ENCODE data around the gene RFLNA. TPM values are rescaled to one million over a fixed set of nuclear protein-coding genes. Genes with fewer than 3 reads are reported as not detected.
"Not testable (repeated sequence)": the region's sequence is repeated elsewhere in the genome, so short reads cannot be mapped to it uniquely, and the experiment has no call there.

RFLNA gene
- polyA plus RNA-seq, 1 donor (not counting 4 experiments of a cell fraction or from before 2014, with no cell fraction given): 1.1 TPM

DNA sequence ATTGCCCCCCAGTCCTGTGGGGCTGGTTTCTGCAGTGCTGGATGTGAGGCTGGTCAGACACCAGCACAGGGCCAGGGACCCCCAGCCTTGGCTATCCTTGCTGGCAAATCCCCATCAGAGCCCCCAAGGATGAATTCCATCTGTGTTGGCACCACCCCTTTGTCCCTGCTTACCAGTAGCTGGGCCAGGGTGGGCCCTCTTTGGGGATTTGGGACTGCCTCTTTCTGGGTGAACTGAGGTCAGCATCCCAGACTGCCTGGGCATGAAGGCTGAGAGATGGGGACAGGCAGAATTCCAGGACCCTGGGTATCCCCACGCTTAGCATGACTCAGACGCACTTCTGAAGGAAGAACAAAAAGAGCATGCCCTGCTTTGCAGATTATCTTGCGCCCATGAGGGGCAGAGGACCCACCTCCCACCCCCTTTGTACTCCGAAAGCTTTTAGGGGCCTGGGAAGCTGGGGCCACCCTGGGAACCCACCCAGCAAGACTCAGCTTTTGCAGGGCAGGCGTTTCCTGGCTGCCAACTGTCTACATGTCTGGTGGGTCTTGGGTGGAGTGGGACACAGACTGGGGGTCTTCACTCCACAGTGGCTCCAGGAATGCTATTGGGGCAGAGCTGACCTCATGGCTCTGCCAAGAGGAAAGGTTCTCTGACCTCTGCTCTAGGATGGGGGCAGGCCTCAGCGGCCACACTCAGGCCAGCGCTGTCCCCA is 26.8 kb downstream of the RFLNA start:
- Histone ChIP-seq H3K79me2 (ENCODE audit: control insufficient read depth, insufficient read depth, low read length) (no peaks in the 10 kb centered on the region), H4K20me1 (ENCODE audit: control insufficient read depth, extremely low read depth, insufficient read depth, low read length) (no peaks in the 10 kb centered on the region), H3K4me2 (ENCODE audit: control insufficient read depth, extremely low read depth, insufficient read depth, low read depth, low read length) (no peak overlapping the region), H3K27me3 (ENCODE audit: control insufficient read depth, extremely low read depth, insufficient read depth, low read length) (peaks cover 7% of the 10 kb centered on the region), H3K4me1 (ENCODE audit: control insufficient read depth, extremely low read depth, insufficient read depth, low read length) (no peaks in the 10 kb centered on the region), H3K36me3 (ENCODE audit: control insufficient read depth in 2 of 2, extremely low read depth in 1 of 2, insufficient read depth in 2 of 2, low read length in 2 of 2) (peaks cover 14 to 17% of the 10 kb centered on the region in 2 experiments), H3K9ac (ENCODE audit: control insufficient read depth, extremely low read depth, insufficient read depth, low read length) (no peak overlapping the region), H3K9me1 (ENCODE audit: control insufficient read depth, extremely low read depth, insufficient read depth, low read length) (no peaks in the 10 kb centered on the region), H3K27ac (ENCODE audit: control insufficient read depth, insufficient read depth, low read length) (no peak overlapping the region), H3K9me3 (ENCODE audit: control insufficient read depth, low read depth, low read length) (peaks cover 10% of the 10 kb centered on the region), H2AFZ (ENCODE audit: control insufficient read depth, low read length) (no peak overlapping the region), H3K4me3 (ENCODE audit: control insufficient read depth in 2 of 3, extremely low read depth in 1 of 3, insufficient read depth in 2 of 3, low read depth in 1 of 3, low read length in 3 of 3) (no peak overlapping the region)
- dilution Hi-C loops (cut with MboI; ENCODE audit: extremely low pct_ligation_motif_present, low sequenced_read_pairs): no loop called here
- no peak for FAIRE-seq
- no peak for TF ChIP-seq EZH2 (IDR thresholded peaks at IDR 0.05; ENCODE audit: low read length)
- TF ChIP-seq, protein P1, sequence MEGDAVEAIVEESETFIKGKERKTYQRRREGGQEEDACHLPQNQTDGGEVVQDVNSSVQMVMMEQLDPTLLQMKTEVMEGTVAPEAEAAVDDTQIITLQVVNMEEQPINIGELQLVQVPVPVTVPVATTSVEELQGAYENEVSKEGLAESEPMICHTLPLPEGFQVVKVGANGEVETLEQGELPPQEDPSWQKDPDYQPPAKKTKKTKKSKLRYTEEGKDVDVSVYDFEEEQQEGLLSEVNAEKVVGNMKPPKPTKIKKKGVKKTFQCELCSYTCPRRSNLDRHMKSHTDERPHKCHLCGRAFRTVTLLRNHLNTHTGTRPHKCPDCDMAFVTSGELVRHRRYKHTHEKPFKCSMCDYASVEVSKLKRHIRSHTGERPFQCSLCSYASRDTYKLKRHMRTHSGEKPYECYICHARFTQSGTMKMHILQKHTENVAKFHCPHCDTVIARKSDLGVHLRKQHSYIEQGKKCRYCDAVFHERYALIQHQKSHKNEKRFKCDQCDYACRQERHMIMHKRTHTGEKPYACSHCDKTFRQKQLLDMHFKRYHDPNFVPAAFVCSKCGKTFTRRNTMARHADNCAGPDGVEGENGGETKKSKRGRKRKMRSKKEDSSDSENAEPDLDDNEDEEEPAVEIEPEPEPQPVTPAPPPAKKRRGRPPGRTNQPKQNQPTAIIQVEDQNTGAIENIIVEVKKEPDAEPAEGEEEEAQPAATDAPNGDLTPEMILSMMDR (optimal IDR thresholded peaks at IDR 0.05 in 1 of 3, IDR thresholded peaks at IDR 0.05 in 1 of 3, conservative IDR thresholded peaks at IDR 0.05 in 1 of 3; ENCODE audit: extremely low read depth in 1 of 3, insufficient read depth in 2 of 3, low read length in 3 of 3): no peak
- no peak for DNase-seq (ENCODE audit: low read depth, low spot score)

DNA sequence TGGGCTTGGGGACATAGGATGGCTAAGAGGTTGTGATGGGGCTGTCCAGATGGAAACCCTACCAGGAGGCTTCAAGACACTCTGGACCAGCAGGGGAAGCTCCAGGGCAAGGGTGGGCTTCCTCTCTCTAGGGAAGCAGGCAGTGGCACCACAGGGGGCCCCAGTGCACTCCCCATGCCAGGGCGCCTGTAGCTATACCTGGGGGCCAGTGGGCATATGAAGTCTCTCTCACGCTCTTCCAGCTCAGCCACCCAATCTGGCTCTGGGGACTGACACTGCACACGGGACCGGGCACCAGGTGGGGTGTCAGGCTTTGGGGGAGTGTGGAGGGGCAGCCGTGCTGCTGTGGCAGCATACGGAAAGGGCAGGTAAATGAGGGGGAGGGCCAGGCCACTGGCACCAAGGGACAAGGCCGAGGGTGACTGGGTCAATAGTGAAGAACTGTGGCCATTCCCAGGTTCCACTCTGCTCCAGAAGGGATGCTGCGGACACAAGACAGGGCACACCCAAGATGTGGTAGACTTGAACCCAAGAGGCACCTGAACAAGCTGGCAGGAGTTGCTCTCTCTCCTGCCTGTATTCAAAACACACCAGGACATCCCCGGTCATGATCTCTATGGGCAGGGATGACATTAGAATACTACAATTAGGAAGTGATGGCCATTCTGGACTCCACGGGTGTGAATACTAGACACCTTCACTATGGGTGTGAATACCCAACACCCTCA is 27.5 kb downstream of the RFLNA start:
- no peaks in the 10 kb centered on the region for H3K9me1 ChIP-seq (ENCODE audit: control insufficient read depth, extremely low read depth, insufficient read depth, low read length)
- DNase-seq (ENCODE audit: low read depth, low spot score) (no peak), FAIRE-seq (no peak)
- TF ChIP-seq EZH2 (IDR thresholded peaks at IDR 0.05; ENCODE audit: low read length): no peak
- TF ChIP-seq, protein P1 (optimal IDR thresholded peaks at IDR 0.05 in 1 of 3, IDR thresholded peaks at IDR 0.05 in 1 of 3, conservative IDR thresholded peaks at IDR 0.05 in 1 of 3; ENCODE audit: extremely low read depth in 1 of 3, insufficient read depth in 2 of 3, low read length in 3 of 3): no peak
- H4K20me1 ChIP-seq (ENCODE audit: control insufficient read depth, extremely low read depth, insufficient read depth, low read length): no peaks in the 10 kb centered on the region
- H3K27ac ChIP-seq (ENCODE audit: control insufficient read depth, insufficient read depth, low read length): no peak overlapping the region
- H3K4me1 ChIP-seq (ENCODE audit: control insufficient read depth, extremely low read depth, insufficient read depth, low read length): no peaks in the 10 kb centered on the region
- peaks cover 7% of the 10 kb centered on the region for H3K27me3 ChIP-seq (ENCODE audit: control insufficient read depth, extremely low read depth, insufficient read depth, low read length)
- H3K4me3 ChIP-seq (ENCODE audit: control insufficient read depth in 2 of 3, extremely low read depth in 1 of 3, insufficient read depth in 2 of 3, low read depth in 1 of 3, low read length in 3 of 3): no peak overlapping the region
- H3K9me3 ChIP-seq (ENCODE audit: control insufficient read depth, low read depth, low read length): peaks cover 10% of the 10 kb centered on the region
- dilution Hi-C loops (cut with MboI; ENCODE audit: extremely low pct_ligation_motif_present, low sequenced_read_pairs): no loop called here
- H3K36me3 ChIP-seq (ENCODE audit: control insufficient read depth in 2 of 2, extremely low read depth in 1 of 2, insufficient read depth in 2 of 2, low read length in 2 of 2): peaks cover 14 to 17% of the 10 kb centered on the region in 2 experiments
- no peak overlapping the region for H3K4me2 ChIP-seq (ENCODE audit: control insufficient read depth, extremely low read depth, insufficient read depth, low read depth, low read length)
- H3K9ac ChIP-seq (ENCODE audit: control insufficient read depth, extremely low read depth, insufficient read depth, low read length): no peak overlapping the region
- H3K79me2 ChIP-seq (ENCODE audit: control insufficient read depth, insufficient read depth, low read length): no peaks in the 10 kb centered on the region
- H2AFZ ChIP-seq (ENCODE audit: control insufficient read depth, low read length): no peak overlapping the region

DNA sequence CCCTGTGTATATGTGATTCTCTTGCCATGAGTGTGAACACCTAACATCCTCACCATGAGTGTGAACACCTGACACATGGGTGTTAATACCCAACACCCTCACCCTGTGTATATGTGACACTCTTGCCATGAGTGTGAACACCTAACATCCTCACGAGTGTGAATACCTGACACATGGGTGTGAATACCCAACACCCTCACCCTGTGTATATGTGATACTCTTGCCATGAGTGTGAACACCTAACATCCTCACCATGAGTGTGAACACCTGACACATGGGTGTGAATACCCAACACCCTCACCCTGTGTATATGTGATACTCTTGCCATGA is 28.1 kb downstream of the RFLNA start:
- H3K4me1 ChIP-seq (ENCODE audit: control insufficient read depth, extremely low read depth, insufficient read depth, low read length); H3K79me2 ChIP-seq (ENCODE audit: control insufficient read depth, insufficient read depth, low read length); H2AFZ ChIP-seq (ENCODE audit: control insufficient read depth, low read length); DNase-seq (ENCODE audit: low read depth, low spot score); H3K4me2 ChIP-seq (ENCODE audit: control insufficient read depth, extremely low read depth, insufficient read depth, low read depth, low read length); H4K20me1 ChIP-seq (ENCODE audit: control insufficient read depth, extremely low read depth, insufficient read depth, low read length); H3K4me3 ChIP-seq (ENCODE audit: control insufficient read depth in 2 of 3, extremely low read depth in 1 of 3, insufficient read depth in 2 of 3, low read depth in 1 of 3, low read length in 3 of 3); FAIRE-seq; H3K9me1 ChIP-seq (ENCODE audit: control insufficient read depth, extremely low read depth, insufficient read depth, low read length); H3K27me3 ChIP-seq (ENCODE audit: control insufficient read depth, extremely low read depth, insufficient read depth, low read length); dilution Hi-C loops (cut with MboI; ENCODE audit: extremely low pct_ligation_motif_present, low sequenced_read_pairs); H3K9ac ChIP-seq (ENCODE audit: control insufficient read depth, extremely low read depth, insufficient read depth, low read length); H3K27ac ChIP-seq (ENCODE audit: control insufficient read depth, insufficient read depth, low read length): not testable (repeated sequence)
- H3K9me3 ChIP-seq (ENCODE audit: control insufficient read depth, low read depth, low read length): peaks cover 10% of the 10 kb centered on the region
- H3K36me3 ChIP-seq (ENCODE audit: control insufficient read depth in 2 of 2, extremely low read depth in 1 of 2, insufficient read depth in 2 of 2, low read length in 2 of 2): peaks cover 14 to 17% of the 10 kb centered on the region in 2 experiments
